HG03442 (cell line): ENCODE data around the gene UBXN2A.

Source experiments
- ATAC-seq: cut with Tn5 transposase; IDR thresholded peaks from one replicate; pipeline ENCODE4 v1.9.1; 2021; ENCODE audit warnings: mild to moderate bottlenecking, moderate library complexity; ENCODE audit not compliant: unreplicated experiment

The UBXN2A gene, protein sequence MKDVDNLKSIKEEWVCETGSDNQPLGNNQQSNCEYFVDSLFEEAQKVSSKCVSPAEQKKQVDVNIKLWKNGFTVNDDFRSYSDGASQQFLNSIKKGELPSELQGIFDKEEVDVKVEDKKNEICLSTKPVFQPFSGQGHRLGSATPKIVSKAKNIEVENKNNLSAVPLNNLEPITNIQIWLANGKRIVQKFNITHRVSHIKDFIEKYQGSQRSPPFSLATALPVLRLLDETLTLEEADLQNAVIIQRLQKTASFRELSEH

DNA sequence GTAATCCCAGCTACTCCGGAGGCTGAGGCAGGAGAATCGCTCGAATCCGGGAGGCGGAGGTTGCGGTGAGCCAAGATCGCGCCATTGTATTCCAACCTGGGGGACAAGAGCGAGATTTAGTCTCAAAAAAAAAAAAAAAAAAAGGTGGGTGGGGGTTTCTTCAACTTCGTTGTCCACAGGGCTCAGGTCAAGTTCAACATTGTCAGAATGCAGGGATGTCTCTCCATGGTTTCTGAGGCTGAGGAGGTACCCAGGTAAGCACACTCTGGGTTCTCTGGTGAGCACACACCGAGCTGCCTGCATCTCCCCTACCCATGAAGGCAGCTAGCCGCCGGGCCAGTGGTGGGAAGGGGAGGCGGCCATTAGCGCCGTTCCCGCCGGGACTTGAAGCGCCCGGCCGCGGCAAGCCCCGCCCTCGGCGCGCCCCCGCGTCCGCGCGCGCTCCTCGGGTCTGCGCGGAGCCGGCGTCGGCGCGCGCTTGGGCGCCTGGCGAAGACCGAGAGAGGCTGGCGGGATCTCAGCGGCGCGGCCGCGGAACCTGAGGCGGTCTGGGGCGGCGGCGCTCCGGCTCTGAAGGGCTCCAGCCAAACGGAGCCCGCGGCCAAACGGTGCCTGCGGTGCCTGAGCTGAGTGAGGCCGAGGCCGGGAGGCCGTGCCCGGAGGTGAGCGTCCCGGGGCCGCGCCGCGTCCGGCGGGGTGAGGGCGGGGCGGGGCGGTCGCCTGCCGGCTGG, at the start of gene UBXN2A:
TSS of gene UBXN2A (plus strand) at position 477 of the 731 bp plus-strand sequence. CDS start 17,852 bp downstream, outside the sequence.
- ATAC-seq, result peak; percentile 69

DNA sequence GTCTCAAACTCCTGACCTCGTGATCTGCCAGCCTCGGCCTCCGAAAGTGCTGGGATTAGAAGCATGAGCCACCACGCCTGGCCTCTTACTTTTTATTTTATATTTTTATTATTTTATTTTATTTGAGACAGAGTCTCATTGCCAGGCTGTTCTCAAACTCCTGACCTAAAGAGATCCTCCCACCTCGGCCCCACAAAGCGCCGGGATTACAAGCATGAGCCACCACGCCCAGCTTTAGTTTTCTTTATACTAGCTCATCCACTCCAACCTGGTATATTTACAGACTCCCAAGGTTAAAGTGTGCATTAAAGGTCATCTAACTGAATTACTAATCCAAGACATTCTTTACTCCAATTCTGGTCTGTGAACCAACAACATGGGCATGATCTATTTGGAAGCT, 40.1 kb upstream of the UBXN2A start:
- no peak for ATAC-seq

DNA sequence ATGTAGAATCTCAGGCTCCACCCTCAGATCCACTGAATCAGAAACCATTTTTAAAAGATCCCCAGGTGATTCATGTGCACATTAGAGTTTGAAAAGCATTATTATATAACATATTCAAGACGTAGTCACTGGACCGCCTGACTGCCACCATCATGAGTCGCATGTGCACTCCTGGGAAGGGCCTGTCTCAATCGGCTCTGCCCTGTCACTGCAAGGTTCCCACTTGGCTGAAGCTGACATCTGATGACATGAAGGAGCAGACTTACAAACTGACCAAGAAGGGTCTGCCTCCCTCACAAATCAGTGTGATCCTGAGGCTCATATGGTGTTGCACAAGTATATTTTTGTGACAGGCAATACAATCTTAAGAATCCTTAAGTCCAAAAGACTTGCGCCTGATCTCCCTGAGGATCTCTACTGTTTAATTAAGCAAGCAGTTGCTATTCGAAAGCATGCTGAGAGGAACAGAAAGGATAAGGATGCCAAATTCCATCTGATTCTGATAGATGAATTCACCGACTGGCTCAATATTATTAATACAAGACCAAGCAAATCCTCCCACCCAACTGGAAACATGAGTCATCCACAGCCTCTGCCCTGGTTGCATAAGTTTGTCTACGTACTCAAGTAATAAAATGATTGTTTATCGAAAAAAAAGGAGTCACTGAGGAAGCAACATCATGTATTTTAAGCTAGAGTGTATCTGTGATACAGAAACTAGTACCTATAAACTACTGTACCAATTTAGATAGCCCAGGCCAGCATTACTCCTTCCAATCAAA, 39.5 kb upstream of the UBXN2A start:
- ATAC-seq, result no peak

DNA sequence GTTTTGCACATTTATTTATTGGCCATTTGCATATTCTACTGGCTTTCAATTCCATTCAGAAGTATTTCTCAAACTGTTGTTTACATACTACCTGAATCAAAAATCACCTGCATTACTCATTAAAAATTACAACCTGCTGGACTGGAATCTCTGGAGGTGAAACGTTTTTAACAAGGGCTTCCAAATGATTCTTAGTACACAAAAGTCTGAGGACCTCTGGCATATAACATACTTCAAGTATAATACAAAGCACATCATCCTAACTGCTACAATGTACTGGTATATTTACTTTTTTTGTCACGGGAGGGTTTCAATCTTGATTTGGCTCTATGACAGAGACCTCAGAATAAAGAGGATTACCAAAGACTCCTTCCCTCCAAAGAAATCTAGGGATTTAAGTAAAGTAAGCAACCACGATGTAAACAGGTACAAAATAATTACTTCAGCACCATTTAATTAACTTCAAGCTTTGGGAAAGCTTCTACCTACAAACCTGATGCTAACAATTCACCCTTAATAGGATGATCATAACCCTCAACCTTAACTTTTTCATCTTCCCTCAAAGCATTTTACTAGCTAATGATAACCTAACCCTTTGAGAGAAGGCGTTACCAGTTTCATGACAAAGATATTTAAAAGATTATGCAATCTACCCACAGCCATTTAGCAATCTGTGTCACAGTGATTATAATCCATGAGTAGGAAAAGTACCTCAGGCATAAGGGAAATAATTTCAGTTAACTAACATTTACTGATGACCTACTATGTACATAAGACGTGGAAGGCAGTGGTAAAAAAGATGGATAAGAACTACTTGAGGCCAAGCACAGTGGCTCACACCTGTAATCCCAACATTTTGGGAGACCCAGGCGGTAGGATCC, 38.1 kb upstream of the UBXN2A start:
- no peak for ATAC-seq

DNA sequence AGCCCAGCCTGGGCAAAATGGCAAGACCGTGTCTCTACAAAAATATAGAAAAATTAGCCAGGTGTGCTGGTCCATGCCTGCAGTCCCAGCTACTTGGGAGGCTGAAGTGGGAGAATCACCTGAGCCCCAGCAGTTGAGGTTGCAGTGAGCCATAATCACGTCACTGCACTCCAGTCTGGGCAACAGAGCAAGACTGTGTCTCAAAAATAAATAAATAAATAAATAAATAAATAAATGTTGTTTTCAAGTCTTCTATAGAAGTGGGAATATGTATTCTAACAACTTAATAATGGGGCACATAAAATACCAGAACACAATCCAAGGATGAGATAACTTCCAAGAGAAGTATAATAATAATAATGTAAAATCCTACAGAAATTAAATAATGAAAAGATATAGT, 37.2 kb upstream of the UBXN2A start:
- no peak for ATAC-seq

DNA sequence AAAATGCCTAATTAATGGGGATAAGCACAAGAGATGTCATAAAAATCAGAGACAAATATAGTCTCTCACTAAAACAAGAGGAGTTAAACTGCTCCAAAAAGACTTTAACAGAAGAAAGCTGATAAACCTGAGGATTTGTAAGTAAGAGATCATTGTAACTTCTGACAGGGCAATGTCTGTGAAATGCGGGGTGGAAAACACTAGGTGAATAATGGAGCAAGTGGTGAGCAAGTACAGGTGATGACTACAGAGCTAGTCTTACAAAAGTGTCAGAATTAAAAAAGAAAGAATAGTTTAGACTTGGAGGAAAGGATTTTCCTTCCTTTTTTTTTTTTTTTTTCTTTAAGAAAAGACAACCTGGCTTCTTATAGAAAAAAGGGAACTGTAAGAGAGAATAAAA, 36.0 kb upstream of the UBXN2A start:
- ATAC-seq, result no peak

DNA sequence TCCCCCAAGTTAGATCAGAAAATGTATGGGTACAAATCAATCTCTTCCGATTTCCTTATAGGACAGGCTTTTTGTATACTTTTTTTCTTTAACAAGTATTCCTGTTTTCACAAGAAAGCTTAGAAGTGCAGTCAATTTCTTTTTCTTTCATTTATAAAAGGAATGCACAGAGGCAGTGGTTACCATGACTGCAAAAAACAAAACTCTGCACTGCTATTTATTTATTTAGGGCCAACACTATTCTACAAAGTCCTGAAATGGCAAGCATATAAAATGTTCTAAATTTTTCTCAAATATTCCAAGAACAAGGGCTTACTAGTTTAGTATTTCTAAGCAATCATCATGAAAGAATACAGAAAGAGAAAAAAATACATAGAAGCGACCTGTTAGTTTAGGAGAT, 35.6 kb upstream of the UBXN2A start:
- no peak for ATAC-seq

DNA sequence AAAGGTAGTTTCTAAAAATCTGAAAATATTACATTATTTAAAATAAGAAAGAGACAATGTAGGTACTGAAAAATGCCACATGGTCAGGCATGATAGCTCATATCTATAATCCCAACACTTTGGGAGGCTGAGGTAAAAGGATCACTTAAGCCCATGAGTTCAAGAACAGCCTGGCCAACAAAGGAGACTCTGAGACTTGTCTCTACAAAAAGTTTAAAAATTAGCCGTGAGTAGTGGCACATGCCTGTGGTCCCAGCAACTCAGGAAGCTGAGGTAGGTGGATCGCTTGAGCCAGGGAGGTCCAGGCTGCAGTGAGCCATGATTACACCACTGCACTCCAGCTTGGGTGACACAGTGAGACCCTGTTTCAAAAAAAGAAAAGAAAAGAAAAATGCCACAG, 35.1 kb upstream of the UBXN2A start:
- ATAC-seq, result no peak

DNA sequence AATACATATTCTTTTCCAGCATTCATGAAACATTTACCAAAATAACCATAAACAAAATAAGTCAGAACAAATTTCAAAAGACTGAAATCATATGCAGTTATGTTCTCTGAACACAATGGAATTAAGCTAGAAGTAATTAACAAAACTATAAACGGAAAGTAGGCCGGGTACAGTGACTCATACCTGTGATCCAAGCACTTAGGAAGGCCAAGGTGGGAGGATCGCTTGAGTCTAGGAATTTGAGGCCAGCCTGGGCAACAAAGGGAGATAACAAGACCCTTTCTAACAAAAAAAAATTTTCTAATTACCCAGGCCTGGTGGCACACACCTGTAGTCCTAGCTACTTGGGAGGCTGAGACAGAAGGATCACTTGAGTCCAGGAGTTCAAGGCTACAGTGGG, 28.2 kb upstream of the UBXN2A start:
- no peak for ATAC-seq

DNA sequence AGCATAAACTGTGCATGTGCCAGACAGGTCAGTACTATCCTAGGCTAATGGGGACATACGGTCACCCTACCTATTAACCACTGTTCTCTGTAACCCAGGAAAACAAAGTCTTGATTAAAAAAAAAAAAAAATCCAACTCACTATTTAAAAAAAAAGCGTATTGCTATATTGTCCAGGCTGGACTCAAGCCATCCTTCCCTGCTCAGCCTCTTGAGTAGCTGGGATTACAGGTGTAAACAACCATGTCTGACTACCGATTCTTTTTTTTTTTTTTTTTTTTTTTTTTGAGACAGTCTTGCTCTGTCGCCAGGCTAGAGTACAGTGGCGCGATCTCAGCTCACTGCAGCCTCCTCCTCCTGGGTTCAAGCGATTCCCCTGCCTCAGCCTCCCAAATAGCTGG, 24.9 kb upstream of the UBXN2A start:
- no peak for ATAC-seq

DNA sequence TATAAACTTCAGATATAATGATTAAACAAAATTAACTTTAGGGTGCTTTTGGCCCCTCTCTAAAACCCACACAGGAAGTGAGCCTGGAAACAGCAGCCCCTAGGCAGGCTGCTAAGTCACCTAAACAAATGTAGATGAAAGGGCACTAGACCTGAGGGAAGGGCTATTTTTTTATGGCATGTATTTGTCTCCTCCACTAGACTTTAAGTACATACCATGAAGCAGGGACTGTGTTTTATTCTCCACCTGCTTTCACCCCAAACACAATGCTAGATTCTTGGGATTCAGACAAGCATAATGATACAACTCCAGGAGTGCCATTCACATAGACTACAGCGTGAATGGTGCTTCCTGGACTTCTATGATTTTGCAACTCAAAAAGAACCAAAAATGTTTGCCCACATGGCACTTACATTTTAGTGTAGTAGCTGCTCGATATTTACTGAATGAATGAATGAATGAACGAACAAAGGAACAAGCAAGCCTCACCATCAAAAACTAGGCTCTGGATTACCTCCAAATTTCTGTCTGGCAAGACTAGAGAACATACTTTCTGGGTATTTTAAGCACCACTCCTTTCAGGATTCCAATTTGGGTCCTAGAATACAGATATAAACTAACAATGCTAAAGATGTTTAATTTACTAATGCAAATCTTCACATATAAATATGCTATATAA, 23.4 kb upstream of the UBXN2A start:
- ATAC-seq, result no peak

DNA sequence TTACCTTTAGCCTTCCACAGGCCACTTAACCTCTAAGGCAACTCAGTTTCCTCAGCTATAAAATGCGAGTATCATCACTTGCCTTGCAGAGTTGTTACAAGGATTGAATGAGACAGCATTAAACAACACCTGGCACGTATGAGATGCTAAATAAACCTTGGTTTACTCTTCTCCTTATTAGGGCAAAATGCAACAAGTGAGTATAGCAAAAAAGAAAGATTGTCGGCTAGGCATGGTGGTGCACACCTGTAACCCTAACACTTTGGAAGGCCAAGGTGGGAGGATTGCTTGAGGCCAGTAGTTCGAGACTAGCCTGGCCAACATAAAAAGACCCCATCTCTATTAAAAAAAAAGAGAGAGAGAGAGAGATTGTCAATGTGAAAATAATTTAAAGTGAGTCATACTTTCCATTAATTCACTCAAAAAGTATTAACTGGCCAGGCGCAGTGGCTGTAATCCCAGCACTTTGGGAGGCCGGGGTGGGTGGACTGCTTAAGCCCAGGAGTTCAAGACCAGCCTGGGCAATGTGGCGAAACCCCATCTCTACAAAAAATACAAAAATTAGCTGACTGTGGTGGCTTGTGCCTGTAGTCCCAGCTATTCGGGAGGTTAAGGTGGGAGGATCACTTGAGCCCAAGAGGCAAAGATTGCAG, 21.3 kb upstream of the UBXN2A start:
- no peak for ATAC-seq

DNA sequence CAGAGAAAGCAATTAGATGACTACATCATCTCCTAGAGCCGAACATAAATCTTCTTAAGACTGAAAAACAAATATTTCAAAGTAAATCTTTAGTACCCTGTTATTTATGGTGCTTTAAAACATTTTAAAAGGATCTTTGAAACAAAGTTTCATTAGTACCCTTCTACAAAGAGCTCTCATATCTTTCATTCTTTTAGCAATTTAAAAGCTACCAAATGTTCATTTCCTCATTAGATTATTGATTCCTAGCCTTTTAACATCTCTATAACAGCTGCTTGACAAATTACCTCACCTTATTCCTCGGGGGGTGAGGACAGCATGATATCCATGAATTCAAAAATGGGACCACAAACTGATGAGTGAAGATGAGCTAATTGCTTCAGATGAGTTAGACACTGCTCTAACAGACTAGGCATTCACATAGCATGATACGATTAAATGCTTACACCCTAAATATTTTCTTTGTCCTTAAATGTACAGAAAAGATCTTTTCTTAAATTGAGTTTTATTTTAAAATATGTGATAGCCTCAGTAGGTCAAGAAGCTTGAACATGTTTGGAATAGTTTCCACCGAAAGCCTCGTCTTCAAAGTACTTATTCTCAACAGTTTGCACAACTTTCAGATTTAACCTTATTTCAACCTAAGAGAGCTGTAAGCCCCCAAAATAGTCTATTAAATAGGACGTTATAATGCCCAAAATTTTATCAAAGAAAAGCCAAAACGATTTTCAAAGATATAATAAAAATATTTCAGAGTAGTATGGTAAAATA, 15.5 kb upstream of the UBXN2A start:
- ATAC-seq, result no peak

DNA sequence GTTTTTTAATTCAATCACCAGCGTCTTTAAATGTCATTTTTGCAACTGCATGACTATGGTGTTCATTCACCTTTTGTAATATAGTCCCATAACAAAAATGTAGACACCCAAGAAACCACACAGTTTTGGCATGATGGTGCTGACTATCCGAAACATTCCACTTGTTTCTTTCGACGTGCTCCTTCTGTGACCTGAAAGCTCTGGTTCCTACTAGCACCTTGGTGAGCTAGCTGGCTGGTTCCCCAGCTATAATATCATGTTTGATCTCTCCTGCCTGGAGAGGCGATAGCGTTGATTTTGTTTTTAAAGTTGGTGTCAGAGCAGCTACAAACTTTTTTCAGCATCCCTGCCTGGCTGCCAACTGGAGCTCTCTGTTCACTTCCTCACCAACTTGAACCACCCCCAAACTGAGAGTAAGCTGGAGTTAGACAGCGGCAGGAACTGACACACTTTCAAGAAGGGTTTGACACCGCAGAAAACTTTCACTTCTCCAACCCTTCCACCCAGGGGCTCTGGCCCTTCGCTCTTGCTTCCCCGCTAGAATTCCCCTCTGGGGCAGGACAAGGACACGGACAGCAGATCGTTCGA, 14.5 kb upstream of the UBXN2A start:
- ATAC-seq, result peak; percentile 46

DNA sequence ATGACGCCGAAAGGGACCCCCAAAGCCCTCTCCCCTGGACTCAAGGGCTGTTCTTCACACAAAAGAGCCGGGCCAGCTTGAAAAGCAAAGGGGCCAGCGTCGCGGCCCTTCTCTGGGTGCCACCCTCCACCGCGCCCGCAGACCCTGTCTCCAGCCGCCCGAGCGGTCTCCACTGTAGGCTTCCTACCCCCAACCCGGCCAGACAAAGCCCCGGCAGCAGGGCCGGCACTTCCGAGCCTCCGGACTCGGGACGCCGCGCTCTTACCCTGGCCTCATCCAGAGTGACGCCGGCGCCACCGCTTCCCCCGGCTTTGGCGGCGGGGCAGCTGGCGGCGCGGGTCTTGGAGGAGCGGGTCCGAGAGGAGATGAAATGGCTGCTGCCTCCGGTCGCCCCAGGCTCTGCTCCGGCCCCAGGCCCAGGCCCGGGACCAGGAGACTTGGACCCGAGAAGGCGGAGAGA, 13.9 kb upstream of the UBXN2A start:
- peak; percentile 22 for ATAC-seq

DNA sequence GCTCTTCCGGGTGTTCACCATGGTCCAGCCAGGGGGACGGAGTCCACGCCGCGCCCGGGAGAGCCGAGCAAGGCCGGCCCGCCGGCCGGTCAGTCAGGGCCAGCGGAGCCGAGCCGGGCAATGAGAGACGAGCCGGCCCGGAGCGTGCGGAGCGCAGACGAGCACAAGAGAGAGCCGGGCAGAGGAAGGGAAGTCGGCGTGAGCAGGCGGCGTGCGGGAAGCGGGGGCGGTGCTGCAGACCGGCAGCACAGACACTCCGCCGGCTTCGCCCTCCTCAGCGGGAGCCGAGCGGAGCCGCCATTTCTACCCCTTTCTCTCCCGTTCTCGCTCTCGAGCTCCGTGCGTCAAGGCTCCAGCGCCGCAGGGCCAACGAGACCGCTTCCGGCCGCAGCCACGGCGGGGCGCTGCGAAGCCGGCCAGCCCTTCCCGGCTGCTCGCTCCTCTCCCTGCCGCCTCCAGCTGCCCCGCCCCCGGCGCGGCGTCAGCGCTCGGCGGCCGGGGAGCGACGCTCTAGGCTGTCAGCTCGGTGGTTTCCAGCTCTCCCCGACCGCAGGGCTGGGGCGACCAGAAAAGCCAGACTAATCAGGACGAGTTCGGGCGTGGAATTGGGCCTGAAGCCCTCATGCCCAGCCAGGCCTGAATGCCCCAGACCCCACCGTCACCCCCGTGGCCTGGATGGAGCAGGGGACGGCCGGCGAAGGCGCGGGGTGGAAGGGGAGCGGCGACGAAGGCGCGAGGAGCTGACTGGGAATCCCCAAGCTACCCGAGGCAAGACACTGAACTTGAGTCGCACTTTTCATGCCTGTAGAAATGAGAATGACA, 13.3 kb upstream of the UBXN2A start, which contains the start of gene ATAD2B:
TSS of gene ATAD2B (minus strand) at position 374 of the 822 bp plus-strand sequence. CDS start at position 21, 353 bp downstream.
- ATAC-seq, result peak; percentile 72

DNA sequence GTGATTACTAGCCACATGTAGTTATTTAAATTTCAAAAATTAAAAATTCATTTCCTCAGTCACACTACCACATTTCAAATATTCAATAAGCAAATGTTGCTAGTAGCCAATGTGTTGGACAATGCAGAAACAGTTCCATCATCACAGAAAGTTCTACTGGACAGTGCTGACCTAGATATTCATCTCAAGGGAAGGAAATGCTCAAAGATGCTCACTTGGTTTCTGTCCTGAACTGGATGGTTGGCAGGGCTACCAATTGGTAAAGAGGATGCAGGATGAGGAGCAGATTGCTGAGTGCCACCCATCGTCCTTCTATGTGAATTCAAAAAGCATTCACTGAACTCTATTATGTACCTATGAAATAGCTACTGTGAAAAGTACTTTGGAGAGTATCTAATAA, 6.0 kb upstream of the UBXN2A start:
- no peak for ATAC-seq
